ENCODE results near the gene TLE1.

Gene TLE1

DNA sequence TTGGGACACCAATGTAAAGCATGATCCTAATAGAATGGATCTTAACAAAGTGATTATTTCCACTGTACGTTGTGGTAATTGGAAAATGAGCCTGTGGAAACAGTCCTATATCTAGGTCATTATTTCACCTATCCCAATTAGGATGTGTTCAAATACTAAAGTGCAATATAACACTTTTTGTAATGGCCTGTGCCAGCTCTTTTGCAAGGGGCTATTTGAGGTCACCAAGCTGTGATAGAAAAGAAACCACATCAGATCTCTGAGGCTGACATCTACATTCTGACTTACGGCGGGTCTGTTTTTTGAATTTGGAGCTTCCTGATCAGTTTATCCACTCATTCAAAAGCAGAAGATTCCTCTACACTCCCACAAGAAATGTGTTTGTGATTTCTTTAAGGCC, 150.0 kb downstream of the TLE1 start:
- DNase-seq: no peak

DNA sequence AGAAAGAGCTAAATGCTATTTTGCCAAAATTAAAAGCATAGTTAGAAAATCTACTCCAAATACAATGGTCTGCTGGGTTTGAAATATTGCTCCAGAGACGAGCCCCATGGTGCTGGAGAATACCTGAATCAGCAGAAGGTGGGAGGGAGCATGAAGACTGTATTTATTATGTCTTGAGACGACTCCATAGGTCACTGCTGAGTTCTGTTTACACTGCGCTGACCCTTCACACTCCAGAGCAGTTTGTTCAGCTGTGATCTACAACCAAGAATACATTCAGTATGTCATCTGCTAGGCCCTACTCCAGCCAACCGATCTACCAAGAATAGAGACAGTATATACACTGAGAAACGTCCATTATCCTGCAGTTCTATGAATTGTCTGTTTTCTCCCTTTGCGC, 150.5 kb downstream of the TLE1 start:
- DNase-seq: no peak

DNA sequence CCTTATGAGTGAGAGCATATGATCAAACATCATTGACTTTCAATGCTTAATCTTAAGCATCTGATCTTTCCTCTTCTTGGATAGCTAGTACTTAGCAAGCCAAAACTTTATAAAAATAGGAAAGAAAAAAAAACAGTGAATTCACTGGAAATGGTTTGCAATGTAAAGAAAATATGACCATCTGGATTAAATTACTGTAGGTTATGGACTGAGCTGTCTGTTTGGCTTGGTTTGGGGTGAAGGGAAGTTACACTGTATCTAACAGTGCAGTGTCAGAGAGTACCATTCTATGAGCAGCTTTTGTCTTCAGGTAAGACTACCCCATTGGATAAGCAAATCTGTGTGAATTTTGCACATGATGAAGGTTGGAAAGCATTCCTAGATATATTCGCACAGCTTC, 151.4 kb downstream of the TLE1 start:
- DNase-seq: no peak

DNA sequence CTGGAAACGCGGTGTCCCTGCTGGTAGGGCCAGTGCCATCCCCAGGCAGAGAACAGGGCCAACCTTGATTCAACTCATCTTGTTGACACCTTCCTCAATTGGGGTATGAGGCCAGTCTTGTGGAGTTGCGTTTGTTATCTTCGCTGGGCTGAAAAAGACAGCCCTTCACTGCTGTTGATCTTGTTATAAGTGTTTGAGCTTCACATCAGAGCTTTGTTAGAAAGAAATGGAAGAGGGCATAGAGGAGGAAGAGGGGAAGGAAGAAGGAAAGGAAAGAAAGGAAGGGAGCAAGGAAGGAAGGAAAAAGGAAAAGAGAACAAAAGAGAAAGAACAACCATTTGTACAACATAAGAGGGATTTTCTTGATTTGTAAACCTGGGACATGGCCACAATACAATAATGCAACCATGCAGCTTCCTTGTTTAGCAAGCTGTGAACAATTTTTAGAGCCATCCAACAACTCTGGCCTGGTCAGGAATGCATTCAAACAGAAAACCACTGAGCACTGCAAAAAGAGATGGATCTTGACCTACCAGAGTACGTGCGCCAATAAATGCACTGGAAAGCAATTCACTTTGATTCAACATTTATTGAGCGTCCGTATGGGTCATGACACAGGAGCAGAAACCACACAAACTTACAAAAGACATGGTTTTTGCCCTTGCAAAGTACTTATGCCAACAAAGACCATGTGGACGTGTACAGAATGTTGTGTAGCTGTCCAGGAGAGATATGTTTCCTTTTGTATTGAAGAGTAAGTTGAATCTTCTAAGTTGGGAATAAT, 152.9 kb downstream of the TLE1 start:
- DNase-seq: no peak

DNA sequence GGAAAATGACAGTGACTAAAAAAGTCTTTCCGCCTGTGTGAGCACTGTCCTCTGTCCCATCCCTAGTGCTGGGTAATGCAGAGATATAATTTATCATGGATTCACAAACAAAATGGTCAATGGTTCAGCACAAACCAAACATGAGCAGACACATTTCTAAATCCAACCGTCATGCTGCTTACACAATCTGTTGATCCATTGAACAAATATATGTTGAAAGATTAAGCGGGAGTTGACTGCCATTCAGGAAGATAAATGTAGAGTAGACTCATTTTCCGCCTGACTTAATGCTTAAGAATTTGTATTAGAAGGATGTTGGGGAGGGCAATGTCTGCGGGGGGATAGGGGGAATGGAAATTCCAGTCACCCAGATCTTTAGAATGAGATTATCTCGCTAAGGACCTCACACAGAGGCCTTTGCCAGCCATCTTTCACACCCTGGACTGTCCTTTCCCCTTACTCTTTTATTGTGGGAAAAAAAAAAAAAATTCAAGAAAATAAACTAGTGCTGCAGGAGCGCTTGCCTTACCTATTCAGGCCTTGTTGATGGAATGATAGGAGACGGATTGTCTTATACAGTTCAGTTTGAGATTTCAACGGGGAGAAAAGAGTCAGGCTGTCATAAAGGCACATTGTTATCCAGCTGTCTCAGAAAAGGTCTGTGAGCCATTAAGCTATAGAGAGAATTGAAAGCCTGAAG, 153.7 kb downstream of the TLE1 start:
- no peak for DNase-seq

DNA sequence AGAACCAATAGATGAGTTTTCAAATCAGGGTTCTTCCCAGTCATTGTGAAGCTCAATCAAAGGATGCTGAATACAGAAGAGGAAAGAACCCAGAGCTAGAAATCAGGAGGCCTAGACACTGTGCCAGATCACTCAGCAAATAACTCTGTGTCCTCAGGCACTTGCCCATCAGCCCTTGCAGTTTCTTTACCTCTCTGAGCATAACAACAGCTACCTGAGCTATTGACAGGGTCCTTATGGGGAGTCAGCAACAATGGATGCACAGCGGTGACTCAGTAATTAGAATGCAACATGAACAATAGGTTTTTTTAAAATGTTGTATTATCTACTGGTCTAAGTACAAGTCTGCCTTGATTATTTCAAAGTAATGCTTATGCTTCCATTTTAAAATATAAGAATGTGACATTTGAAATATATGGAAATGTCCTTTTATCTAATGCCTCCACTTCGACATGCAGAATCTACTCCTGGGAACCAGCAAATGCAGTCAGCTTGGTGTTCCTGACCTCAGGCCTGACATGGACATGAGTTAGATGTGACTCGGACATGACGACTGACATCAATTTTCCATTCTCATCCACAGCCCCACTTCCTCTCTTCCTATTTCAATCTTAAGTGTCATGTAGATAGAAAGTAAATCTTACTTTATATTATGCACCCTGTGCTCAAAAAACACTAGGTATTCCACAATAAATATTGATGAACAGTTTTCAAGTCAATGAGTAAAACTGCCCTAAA, 155.0 kb downstream of the TLE1 start:
- no peak for DNase-seq
